Effector memory CD4-positive, alpha-beta T cell (primary cell): ENCODE measurements around the gene DPRX.

Experiments
- DNase-seq, 3 donors: peaks; one replicate each; pipeline ENCODE4 v3.0.0-alpha.2; 2020
- H3K27ac ChIP-seq: 2 replicates; pipeline ENCODE4 v1.7.0; 2013; ENCODE audit warnings: mild to moderate bottlenecking, low read length, moderate library complexity; ENCODE audit not compliant: insufficient read depth, poor library complexity, severe bottlenecking
- H3K27me3 ChIP-seq: replicated peaks from 2 replicates; pipeline ENCODE4 v1.7.0; 2013; ENCODE audit warnings: mild to moderate bottlenecking, low read length; ENCODE audit not compliant: insufficient read depth, control insufficient read depth, poor library complexity, severe bottlenecking
- H3K36me3 ChIP-seq: 2 replicates; pipeline ENCODE4 v1.7.0; 2013; ENCODE audit warnings: mild to moderate bottlenecking, low read length, moderate library complexity; ENCODE audit not compliant: control insufficient read depth, insufficient read depth
- H3K4me1 ChIP-seq: 2 replicates; pipeline ENCODE4 v1.7.0; 2013; ENCODE audit warnings: low read length, mild to moderate bottlenecking; ENCODE audit not compliant: control insufficient read depth, insufficient read depth, poor library complexity, severe bottlenecking
- H3K4me3 ChIP-seq: 2 replicates; pipeline ENCODE4 v1.7.0; 2013; ENCODE audit warnings: low read length, low read depth, mild to moderate bottlenecking; ENCODE audit not compliant: insufficient read depth, poor library complexity, severe bottlenecking
- H3K9me3 ChIP-seq: 2 replicates; pipeline ENCODE4 v1.7.0; 2013; ENCODE audit warnings: mild to moderate bottlenecking, low read length, moderate library complexity; ENCODE audit not compliant: control insufficient read depth

Gene DPRX

DNA sequence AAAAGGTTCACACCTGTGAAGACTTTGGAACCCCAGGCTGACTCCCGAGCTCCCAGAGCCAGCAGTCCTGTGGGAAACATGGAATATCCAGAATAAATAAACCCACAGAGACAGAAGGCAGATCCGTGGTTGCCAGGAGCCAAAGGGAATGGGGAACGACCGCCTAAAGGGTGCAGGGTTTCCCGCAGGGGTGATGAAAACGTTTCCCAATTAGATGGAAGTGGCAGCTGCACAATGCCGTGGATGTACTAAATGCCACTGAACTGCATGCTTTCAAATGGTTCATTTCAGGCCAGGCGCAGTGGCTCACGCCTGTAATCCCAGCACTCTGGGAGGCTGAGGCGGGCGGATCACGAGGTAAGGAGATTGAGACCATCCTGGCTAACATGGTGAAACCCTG, 23.4 kb upstream of the DPRX start:
- Histone ChIP-seq H3K36me3 (no peaks in the 10 kb centered on the region), H3K4me3 (no peak overlapping the region), H3K4me1 (no peaks in the 10 kb centered on the region), H3K9me3 (no peaks in the 10 kb centered on the region), H3K27ac (no peak overlapping the region), H3K27me3 (no peaks in the 10 kb centered on the region)
- DNase-seq, result no peak

DNA sequence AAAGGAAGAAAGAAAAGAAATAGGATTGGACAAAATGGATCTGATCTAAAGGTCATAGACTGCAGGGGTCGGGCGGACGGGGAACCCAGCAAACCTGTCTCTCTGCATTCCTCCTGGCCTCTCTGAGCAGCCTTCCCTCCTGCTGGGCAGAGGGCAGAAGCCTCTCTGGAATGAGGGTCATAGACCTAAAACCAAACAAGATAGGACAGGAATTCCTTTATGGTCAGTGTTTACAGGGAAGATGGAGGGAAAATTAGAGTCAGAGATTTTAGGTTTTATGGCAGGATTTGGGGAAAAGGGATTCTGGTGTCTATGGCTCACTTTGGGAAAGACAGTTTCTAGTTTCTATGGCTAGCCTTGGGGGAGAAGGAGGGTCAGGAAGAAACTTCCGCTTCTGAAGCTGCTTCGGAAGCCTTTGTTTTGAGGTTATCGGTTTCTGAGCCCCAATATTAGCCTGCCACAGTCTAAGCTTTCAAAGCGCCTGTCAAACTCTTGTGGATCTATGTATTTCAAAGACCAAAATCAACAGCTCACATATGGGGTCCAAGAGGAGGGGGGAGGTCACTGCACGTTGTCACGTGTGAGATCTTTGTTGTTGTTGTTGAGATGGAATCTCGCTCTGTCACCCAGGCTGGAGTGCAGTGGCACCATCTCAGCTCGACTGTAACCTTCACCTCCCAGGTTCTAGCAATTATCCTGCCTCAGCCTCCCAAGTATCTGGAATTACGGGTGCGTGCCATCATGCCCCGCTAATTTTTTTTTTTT, 18.9 kb upstream of the DPRX start:
- no peaks in the 10 kb centered on the region for H3K9me3 ChIP-seq
- no peak for DNase-seq
- H3K36me3 ChIP-seq, result no peaks in the 10 kb centered on the region
- no peak overlapping the region for H3K27ac ChIP-seq
- H3K27me3 ChIP-seq, result no peaks in the 10 kb centered on the region
- no peaks in the 10 kb centered on the region for H3K4me1 ChIP-seq
- H3K4me3 ChIP-seq, result no peak overlapping the region

DNA sequence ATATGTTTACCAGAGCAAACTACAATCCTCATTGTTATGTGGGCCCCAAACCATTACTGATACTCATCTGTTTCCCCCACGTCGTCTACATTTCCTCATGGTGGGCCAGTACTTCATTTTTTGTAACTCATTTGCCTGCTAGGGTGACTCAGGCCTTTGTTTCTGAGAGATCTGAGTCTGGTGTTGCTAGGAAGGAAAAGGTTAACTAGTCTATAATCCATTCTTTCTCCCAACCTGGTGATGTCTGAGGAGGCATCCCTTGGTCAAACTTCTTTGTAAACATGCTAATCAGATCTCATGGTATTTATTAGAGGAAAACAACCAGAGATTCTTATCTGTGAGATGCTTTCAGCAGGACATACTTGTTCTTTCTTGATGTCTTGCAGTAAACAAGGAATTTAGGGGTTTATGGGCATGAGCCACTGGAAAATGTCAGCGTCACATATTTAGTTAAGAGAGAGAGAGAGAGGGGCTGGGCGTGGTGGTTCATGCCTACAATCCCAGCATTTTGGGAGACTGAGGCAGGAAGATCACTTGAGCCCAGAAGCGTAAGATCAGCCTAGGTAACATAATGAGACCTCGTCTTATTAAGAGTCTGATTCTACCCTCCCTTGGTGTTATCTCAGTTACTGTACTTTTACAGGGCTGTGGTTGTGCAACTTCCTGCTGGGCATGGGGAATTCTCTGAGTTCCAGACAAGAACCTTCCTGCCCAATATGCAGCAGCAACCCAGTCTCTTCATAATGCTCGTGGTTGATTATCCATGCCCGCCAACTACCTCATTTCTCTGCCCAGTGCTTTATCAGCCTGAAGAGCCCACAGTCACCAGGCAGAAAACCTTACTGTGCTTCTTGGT, 9.7 kb upstream of the DPRX start:
- Histone ChIP-seq H3K36me3 (no peaks in the 10 kb centered on the region), H3K27me3 (no peaks in the 10 kb centered on the region), H3K27ac (no peak overlapping the region), H3K4me3 (no peak overlapping the region), H3K9me3 (no peaks in the 10 kb centered on the region), H3K4me1 (no peaks in the 10 kb centered on the region)
- DNase-seq, result no peak

DNA sequence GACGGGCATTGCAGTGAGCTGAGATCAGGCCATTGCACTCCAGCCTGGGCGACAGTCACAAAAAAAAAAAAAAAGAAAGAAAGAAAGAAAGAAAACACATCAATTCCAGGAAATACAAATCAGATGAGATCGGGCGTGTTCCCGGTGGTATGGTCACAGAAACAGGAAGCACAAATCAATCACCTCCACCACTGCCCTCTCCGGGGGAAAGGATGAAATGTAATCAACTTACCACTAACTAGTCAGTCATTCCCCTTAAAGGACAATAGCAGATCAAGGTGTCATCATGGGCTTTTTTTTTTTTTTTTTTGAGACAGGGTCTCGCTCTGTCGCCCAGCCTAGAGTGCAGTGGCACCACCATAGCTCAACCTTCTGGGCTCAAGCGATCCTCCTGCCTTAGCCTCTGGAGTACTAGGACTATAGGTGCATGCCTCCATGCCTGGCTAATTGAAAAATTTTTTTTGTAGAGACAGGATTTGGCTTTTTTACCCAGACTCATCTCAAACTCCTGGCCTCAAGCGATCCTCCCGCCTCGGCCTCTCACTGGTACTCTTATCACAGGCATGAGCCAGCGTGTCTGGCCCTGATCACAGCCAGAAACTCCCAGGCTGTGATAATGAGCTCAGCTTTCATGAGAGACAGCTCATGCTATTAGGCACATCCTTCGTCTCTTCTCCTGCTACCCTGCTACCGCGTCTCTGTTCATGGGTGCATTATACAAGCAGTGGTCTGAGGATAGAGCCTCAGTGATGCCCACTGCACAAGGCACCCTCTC, 6.8 kb upstream of the DPRX start:
- no peak for DNase-seq
- no peaks in the 10 kb centered on the region for H3K9me3 ChIP-seq
- H3K36me3 ChIP-seq, result no peaks in the 10 kb centered on the region
- H3K27me3 ChIP-seq, result no peaks in the 10 kb centered on the region
- no peak overlapping the region for H3K27ac ChIP-seq
- H3K4me1 ChIP-seq, result no peaks in the 10 kb centered on the region
- no peak overlapping the region for H3K4me3 ChIP-seq

DNA sequence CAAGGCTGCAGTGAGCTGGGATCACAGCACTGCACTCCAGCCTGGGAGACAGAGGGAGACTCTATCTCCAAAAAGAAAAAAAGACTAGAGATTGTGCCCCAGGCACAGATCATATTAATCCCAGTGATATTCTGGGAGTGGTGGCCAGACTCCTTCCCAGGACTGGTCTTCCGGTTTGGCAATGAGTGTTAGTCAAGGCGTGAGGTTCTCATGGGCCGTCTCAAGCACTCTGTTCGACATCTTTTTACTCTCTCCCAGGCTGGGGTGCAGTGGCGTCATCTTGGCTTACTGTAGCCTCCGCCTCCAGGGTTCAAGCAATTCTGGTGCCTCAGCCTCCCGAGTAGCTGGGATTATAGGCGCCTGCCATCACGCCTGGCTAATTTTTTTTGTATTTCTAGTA, 5.3 kb upstream of the DPRX start:
- no peak for DNase-seq
- H3K9me3 ChIP-seq, result no peaks in the 10 kb centered on the region
- H3K27ac ChIP-seq, result no peak overlapping the region
- H3K4me3 ChIP-seq, result no peak overlapping the region
- H3K4me1 ChIP-seq, result no peaks in the 10 kb centered on the region
- H3K36me3 ChIP-seq, result no peaks in the 10 kb centered on the region
- no peaks in the 10 kb centered on the region for H3K27me3 ChIP-seq

DNA sequence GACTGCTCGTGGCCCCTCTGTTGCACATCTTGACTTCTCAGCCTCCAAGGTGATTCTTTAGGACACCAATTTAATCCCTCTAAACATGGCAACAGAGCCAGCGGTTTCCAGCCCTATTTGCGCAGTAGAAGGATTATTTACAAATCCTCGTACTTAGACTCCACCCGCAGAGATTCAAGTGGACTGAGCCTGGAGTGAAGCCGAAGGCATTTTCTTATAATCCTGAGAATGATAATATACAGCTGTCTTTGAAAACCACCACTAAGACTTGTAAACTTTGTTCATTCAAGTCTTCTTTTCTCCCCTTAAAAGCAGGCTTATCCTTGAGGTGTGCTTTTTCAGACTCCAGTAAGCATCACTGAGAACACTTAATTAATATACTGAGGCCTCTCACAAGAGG, 4.8 kb upstream of the DPRX start:
- Histone ChIP-seq H3K4me3 (no peak overlapping the region), H3K27me3 (no peaks in the 10 kb centered on the region), H3K9me3 (no peaks in the 10 kb centered on the region), H3K36me3 (no peaks in the 10 kb centered on the region), H3K4me1 (no peaks in the 10 kb centered on the region), H3K27ac (no peak overlapping the region)
- no peak for DNase-seq

DNA sequence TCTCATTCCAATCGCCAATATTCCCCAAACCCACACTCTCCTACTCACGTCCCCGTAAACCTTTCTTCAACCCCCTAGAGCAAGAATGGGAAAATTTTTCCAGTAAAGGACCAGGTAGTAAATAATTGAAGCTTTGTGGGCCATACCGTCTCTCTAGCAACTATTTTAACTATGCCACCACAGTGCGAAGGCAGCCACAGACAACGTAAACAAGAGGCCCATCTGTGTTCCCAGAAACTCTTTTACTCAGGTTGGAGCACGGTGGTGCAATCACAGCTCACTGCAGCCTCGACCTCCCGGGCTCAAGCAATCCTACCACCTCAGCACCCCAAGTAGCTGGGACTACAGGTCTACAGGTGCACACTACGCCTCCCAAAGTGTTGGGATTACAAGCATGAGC, 3.0 kb downstream of the DPRX start:
- Histone ChIP-seq H3K36me3 (no peaks in the 10 kb centered on the region), H3K4me3 (no peak overlapping the region), H3K4me1 (no peaks in the 10 kb centered on the region), H3K27me3 (no peaks in the 10 kb centered on the region), H3K27ac (no peak overlapping the region), H3K9me3 (no peaks in the 10 kb centered on the region)
- DNase-seq, result no peak

DNA sequence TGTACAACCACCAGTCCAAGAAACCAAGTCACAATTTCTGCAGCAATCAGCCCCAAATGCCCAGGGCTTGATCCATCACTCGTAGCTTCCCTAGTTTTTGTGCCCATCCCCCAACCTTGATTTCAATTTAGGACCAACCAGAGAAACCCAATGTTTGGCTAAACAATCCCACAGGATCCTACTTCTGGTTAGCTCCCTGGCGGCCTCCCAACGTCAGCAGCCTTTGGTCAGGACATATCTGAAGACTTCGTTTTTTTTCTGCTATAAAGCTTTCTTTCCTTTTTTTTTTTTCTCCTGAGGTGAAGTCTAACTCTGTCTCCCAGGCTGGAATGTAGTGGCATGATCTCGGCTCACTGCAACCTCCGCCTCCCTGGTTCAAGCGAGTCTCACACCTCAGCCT, 7.7 kb downstream of the DPRX start:
- Histone ChIP-seq H3K4me3 (no peak overlapping the region), H3K9me3 (no peaks in the 10 kb centered on the region), H3K36me3 (no peaks in the 10 kb centered on the region), H3K27me3 (no peaks in the 10 kb centered on the region), H3K4me1 (no peaks in the 10 kb centered on the region), H3K27ac (no peak overlapping the region)
- no peak for DNase-seq

DNA sequence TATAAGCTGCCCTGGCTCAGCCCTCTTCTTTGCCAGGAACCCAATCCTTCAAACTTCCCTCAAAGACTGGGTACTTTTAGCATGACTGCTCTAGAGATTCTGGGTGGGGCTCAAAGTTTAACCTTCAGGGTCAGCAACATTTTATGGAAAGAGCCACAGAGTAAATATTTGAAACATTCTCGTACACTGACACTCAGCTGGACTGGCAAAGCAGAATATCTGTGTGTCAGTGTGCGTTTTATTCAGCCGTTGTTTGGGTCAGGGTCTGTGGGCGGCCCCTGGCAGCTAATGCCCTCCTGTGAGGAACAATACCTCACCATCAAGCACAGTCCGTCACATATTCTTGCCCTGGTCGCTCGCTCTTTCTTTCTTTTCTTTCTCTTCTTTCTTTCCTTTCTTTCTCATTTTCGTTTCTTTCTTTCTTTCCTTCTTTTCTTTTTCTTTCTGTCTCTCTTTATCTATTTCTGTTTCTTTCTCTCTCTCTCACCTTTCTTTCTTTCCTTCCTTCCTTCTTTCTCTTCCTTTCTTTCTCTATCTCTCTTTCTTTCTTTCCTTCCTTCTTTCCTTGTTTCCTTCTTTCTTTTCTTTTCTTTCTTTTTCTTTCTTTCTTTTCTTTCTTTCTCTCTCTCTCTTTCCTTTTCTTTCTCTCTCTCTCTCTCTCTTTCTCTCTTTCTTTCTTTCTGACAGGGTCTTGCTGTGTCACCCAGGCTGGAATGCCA, 10.7 kb downstream of the DPRX start:
- no peak overlapping the region for H3K27ac ChIP-seq
- H3K36me3 ChIP-seq, result no peaks in the 10 kb centered on the region
- H3K4me3 ChIP-seq, result no peak overlapping the region
- no peaks in the 10 kb centered on the region for H3K9me3 ChIP-seq
- H3K27me3 ChIP-seq, result no peaks in the 10 kb centered on the region
- H3K4me1 ChIP-seq, result no peaks in the 10 kb centered on the region
- no peak for DNase-seq
